HL-60/S4 treated with retinoic acid at 250 ng/mL for 4 days and 3 days (cell line): ENCODE data around the gene TADA3.

Experiments used
- in situ Hi-C: fragments of 300-500 bp; cut with MboI; formaldehyde crosslinking; loops from 2 replicates; pipeline ENCODE4 v1.7.0; 2022; ENCODE audit warnings: low sequenced_read_pairs

Gene TADA3

GRCh38 chr3:9810433-9810770, 18.1 kb upstream of the TADA3 start:
- in situ Hi-C loops, result no loop called here

- in situ Hi-C loops, result no loop called here
These were observed 17.6 kb upstream of the TADA3 start, which contains the start of gene TTLL3 for GRCh38 chr3:9809615-9810432. Gene TTLL3 (plus strand): TSS chr3:9810262. CDS start chr3:9810662, 400 bp downstream.

- in situ Hi-C loops, result no loop called here
These were observed 17.0 kb upstream of the TADA3 start for GRCh38 chr3:9809239-9809614.

- in situ Hi-C loops, result no loop called here
These were observed 16.2 kb upstream of the TADA3 start for GRCh38 chr3:9808345-9809037.

GRCh38 chr3:9807981-9808344, 15.7 kb upstream of the TADA3 start:
- in situ Hi-C loops, result no loop called here

- in situ Hi-C loops, result no loop called here
These were observed 14.7 kb upstream of the TADA3 start for GRCh38 chr3:9806688-9807589.

- in situ Hi-C loops, result no loop called here
These were observed 13.9 kb upstream of the TADA3 start for GRCh38 chr3:9806137-9806536.

- in situ Hi-C loops, result no loop called here
These were observed 12.7 kb upstream of the TADA3 start for GRCh38 chr3:9804996-9805395.

- in situ Hi-C loops, result no loop called here
These were observed 11.2 kb upstream of the TADA3 start for GRCh38 chr3:9803494-9803893.

- in situ Hi-C loops, result no loop called here
These were observed 8.3 kb upstream of the TADA3 start for GRCh38 chr3:9800529-9800928.

- in situ Hi-C loops, result no loop called here
These were observed 5.1 kb upstream of the TADA3 start for GRCh38 chr3:9797196-9797945.

- in situ Hi-C loops, result no loop called here
These were observed 2.9 kb upstream of the TADA3 start for GRCh38 chr3:9795207-9795606.

GRCh38 chr3:9794400-9794799, 2.1 kb upstream of the TADA3 start:
- in situ Hi-C loops, result no loop called here

GRCh38 chr3:9793161-9793781, 998 bp upstream of the TADA3 start:
- in situ Hi-C loops, result no loop called here

- in situ Hi-C loops, result no loop called here
These were observed 376 bp downstream of the TADA3 start for GRCh38 chr3:9791790-9792404.

- in situ Hi-C loops, result no loop called here
These were observed 1.1 kb downstream of the TADA3 start for GRCh38 chr3:9791127-9791526.

- in situ Hi-C loops, result no loop called here
These were observed 4.6 kb downstream of the TADA3 start for GRCh38 chr3:9787714-9788113.

GRCh38 chr3:9786825-9787669, 5.2 kb downstream of the TADA3 start:
- in situ Hi-C loops, result no loop called here

- in situ Hi-C loops, result no loop called here
These were observed 6.0 kb downstream of the TADA3 start for GRCh38 chr3:9786209-9786739.
